GM19238 (cell line): ENCODE results near the gene XPO6.
"Not testable (repeated sequence)": the region's sequence is repeated elsewhere in the genome, so short reads cannot be mapped to it uniquely, and the experiment has no call there.

ENCODE experiments used
- DNase-seq: peaks from one replicate; pipeline ENCODE4 v3.0.0; 2011; ENCODE audit warnings: low spot score; ENCODE audit not compliant: insufficient read length

Gene XPO6, protein sequence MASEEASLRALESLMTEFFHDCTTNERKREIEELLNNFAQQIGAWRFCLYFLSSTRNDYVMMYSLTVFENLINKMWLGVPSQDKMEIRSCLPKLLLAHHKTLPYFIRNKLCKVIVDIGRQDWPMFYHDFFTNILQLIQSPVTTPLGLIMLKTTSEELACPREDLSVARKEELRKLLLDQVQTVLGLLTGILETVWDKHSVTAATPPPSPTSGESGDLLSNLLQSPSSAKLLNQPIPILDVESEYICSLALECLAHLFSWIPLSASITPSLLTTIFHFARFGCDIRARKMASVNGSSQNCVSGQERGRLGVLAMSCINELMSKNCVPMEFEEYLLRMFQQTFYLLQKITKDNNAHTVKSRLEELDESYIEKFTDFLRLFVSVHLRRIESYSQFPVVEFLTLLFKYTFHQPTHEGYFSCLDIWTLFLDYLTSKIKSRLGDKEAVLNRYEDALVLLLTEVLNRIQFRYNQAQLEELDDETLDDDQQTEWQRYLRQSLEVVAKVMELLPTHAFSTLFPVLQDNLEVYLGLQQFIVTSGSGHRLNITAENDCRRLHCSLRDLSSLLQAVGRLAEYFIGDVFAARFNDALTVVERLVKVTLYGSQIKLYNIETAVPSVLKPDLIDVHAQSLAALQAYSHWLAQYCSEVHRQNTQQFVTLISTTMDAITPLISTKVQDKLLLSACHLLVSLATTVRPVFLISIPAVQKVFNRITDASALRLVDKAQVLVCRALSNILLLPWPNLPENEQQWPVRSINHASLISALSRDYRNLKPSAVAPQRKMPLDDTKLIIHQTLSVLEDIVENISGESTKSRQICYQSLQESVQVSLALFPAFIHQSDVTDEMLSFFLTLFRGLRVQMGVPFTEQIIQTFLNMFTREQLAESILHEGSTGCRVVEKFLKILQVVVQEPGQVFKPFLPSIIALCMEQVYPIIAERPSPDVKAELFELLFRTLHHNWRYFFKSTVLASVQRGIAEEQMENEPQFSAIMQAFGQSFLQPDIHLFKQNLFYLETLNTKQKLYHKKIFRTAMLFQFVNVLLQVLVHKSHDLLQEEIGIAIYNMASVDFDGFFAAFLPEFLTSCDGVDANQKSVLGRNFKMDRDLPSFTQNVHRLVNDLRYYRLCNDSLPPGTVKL

DNA sequence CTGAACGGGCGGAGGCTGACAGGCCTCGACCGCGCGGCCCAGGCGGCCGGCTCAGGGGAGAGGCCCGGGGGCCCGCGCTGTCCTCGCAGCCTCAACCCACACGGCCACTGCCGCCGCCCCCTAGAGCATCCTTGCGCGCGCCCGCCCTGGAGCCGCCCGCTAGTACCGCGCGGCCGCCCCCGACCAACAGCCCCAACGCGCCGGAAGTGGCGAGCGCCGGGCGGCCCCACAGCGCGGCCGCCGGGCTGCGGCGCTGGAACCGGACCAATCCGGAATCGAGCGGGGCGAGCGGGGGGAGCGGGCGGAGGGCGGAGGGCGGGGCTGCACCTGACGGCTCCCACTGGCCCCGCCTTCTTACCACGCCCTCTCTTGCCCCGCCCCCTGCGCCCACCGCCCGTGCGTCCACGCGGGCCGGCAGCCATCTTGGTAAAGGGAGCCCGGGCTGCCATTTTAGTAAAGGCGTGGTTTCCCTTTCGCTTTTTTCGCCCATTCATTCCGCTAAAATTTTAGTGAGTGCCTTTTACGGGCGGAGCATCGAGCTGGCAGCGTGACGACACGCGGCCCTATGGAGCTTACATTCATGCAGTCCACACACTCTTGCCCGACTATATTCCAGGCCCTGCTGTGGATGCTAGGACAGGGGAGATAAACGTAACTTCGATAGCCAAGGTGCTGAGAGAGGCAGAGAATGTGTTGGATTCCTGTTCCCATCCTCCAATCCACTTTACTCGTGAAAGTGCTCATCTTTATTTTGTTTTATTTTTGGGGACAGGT lies at the start of gene XPO6:
TSS of gene XPO6 (minus strand) at position 208 of the 774 bp plus-strand sequence. CDS start 597 bp downstream, outside the sequence.
- peak; percentile 87 for DNase-seq

DNA sequence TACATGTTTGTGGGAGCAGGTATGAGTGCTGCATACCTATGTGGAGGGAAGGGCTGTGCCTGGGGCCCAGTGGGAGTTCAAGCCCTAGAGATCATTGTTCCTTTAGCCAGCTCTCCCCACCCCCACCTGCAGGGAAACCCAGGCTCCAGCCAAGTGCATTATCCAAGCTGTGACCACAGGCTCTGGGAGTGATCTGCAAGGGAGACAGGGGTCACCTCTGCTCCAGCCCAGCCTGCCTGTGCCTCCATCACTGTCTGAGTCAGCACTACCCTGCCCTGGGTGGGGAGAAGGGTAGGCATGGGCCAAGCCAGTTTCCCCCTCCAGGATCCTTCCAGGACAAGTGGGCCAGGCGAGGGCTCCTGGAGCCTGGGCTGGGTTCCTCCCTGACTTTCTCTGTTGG lies 48.4 kb upstream of the XPO6 start:
- no peak for DNase-seq

DNA sequence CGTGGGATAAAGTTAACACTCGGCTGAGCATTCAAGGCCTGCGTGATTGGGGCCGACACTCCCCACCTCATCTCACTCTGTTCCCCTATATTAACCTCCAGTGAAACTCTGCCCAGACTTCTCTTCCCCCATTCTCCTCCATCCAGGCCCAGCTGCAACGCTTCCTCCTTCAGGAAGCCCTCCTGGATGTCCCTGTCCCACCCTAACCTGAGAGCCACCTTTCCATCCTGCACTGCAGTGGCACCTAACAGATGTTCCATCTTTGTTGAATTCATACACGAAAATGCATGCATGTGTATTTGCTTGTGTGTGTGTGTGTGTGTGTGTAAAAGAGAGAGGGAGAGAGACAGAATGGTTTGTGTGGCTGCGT lies 48.0 kb upstream of the XPO6 start:
- no peak for DNase-seq

DNA sequence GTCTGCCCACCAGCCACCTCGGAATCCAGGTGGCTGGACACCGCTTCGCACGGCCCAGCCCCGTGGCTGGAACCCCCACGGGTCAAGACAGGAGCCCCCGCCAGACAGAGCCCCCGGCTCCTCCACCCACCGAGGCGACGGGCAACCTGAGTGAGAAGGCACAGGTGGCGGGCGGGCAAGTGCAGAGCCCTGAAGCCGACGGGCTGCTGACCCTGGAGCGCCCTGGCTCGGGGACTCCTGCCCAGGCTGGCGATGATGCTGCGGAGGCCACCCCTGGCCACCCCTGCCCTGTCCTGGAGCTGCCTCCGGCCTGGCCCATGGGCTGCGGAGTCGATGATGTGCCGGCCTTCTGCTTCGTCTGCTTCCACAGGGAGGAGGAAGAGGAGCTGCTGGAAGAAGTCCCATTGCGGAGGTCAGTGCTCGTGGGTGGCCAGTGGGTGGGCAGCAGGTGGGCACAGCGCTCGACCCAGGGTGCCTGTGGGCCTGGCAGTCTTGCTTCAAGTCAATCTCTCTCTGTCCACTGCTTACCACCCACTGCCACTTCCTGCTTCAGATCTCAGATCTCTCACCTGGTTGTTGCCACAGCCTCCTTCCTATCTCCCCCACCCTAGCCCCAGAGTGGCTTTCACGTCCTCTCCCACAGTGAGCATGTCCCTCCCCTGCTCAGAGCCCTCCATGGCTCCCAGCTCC lies 47.5 kb upstream of the XPO6 start:
- no peak for DNase-seq

DNA sequence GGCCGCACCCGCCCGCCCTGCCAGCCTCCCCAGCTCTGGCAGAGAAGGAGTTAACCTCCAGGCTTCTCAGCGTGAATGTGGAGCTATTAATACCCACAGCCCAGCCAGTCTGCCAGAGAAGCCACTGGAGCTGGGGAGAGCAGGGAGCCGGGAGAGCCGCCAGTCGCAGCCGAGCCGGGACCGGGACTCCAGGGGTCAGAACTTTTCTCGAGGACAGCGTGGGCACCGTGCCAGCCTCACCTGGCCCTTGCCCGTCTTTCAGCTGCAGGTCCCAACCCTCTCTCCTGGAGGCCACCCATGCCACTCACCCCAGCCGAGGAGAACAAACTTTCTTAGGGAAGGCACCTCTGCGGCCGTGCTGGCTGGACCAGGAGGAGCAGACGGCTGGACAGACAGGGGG lies 46.8 kb upstream of the XPO6 start:
- DNase-seq = no peak

DNA sequence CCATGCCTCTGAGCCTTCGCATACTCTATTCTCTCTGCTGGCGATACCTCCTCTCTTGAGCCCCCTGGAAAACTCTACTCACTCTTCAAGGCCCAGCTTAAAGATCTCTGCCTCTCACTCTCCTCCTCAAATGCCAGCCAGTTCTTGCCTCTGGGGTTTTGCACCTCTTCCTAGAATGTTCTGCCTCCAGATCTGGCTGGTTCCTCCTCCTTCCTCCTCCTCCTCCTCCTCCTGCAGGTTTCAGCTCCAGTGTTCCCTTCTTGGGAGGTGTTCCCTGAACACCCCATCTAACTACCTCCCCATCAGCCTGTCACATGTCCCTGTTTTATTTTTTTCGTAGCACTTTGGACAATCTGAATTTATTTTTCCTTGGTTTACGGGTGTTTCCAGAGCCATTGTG lies 45.5 kb upstream of the XPO6 start:
- no peak for DNase-seq

DNA sequence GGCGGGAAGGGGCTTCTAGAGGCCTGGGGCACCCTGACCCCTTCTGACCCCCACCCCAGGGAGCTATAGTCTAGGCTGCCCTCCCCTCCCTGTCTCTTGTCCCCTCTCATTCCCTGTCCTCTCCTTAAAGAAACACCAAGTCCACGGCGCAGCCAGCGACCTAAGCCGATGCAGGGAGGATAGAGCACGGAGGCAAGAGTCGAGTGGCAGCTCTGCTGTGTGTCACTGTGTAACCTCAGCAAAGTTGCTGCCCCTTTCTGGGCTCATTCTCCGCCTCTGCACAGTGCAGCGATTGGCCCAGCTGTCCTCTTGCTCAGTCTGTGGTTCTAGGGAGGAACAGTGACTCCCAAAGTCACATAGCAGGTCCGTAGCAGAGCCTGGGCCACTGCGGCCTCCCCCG lies 44.1 kb upstream of the XPO6 start:
- no peak for DNase-seq

DNA sequence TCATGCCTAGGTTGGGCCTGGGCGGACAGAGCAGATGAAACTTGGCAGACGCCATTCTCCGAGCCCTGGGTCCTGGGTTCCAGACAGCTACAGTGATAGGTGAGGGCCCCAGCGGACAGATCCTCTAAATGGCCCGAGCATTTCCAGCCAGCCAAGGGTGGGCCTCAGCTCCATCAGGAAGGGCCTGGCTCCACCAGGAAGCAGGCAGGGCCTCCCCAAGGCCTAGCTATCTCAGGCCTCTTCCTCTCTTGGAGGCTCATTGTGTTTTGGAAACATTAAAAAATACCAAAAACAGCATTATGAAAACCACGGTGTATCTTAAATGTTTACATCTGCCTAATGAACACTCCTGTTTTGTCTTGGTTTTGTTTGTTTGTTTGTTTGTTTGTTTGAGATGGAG lies 42.4 kb upstream of the XPO6 start:
- DNase-seq = no peak

DNA sequence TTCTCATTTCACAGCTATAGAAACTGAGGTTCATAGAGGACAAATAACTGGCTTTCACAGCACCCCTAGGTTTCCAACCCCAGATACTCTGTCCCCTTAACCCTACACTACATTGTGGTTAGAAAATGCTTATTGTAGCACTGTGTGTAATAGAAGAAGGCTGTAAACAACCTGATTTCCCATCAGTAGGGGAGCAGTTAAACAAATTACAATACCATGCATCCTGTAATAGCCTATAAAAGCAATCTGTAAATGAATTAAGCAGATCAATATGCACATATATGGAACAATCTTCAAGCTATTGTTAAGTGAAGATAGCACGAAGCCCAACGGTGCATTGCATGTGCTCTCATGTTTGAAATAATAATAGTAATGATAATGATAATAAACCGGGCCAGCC lies 39.2 kb upstream of the XPO6 start:
- no peak for DNase-seq

DNA sequence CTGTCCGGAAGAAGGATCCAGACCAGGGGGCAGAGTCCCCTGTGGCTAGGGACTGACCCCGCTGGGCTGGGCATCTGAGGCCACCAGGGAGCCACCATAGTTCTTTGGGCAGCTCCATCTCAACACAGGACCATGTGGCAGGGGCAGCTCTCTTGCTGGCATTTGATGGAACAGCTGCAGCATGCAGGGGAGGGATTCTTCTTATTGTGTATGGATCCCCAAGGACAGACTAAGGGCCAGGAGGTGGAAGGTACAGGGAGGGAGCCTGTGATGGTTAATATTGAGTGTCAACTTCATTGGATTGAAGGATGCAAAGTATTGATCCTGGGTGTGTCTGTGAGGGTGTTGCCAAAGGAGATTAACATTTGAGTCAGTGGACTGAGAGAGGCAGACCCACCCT lies 37.7 kb upstream of the XPO6 start:
- not testable (repeated sequence) for DNase-seq

DNA sequence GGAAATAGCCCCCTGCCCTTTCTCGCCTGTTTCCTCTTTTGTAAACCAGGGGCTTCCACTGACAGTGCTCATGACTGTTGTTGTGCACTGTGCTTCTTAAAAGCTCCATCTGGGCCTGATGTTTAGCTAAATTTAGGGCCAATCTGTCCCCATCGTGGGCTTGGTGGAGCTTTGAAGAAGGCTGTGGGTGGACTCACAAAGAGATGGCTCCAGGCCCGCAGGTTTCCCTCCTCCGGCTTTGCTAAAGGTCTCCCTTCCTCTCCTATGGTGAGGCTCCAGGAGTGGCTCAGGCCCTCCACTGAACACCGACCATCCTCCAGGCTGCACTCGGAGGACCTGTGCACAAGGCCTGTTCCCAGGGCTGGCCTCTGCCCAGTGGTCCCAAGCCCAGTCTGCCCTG lies 30.2 kb upstream of the XPO6 start:
- DNase-seq = no peak

DNA sequence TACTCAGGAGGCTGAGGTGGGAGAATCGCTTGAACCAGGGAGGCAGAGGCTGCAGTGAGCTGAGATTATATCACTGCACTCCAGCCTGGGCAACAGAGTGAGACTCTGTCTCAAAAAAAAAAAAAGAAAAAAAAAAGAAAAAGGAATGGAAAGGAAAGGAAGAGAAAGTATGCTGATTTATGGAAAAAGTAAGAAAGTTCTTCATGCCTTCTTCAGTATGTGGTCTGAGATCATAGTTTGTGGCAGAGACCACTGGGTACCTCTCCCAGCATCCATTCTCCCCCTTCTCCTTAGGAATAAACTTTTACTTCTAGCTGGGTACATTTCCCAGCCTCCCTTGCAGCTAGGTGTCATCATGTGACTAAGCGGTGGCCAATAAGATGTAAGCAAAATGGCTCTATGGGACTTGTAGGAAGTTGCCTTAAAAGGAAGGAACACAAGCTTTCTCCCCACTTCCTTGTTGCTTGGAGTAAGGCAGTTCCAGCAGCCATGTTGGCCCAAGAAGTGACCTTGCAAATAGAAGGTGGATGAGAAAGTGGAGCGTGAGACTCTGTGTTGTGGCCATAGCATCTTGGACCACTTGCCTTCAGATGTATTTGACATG lies 26.1 kb upstream of the XPO6 start:
- no peak for DNase-seq

DNA sequence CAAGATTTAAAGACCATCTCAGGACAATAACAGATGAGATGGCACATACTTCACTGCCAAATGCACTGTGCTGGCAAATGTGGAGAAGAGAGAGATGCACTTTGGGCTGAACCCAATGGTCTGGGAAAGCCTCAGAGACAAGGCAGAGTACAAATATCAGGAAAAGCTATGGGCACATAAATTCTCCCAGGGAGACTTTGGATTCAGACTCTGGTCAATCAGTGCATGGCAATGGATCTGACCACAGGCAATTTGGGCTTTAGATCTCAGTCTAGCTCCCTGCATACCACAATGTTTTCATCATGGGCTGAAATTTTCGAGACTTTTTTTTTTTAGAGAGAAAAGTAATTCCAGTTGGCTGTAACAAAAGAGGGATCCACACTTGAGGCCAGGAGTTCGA lies 20.0 kb upstream of the XPO6 start:
- DNase-seq = no peak

DNA sequence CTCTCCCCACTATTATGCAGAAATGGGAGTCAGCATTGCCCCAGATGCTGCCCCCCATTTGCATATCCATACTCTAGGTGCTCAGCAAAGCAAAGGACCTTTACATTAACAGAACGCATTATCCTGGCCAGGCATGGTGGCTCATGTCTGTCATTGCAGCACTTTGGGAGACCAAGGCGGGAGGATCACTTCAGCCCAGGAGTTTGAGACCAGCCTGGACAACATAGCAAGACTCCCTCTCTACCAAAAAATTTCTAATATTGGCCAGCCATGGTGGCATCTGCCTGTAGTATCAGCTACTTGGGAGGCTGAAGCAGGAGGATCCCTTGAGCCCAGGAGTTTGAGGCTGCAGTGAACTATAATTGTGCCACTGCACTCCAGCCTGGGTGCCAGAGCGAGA lies 12.1 kb upstream of the XPO6 start:
- DNase-seq = not testable (repeated sequence)

DNA sequence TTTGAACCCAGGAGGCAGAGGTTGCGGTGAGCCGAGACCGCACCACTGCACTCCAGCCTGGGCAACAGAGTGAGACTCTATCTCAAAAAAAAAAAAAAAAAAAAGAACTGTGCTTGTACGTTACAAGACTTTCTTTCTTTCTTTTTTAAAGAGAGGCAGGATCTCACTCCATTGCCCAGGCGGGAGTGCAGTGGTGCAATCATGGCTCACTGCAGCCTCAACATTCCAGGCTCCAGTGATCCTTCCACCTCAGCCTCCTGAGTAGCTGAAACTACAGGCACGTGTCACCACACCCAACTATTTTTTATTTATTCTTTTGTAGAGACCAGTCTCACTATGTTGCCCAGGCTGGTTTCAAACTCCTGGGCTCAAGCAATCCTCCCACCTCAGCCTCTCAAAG lies 8.0 kb upstream of the XPO6 start:
- DNase-seq = not testable (repeated sequence)

DNA sequence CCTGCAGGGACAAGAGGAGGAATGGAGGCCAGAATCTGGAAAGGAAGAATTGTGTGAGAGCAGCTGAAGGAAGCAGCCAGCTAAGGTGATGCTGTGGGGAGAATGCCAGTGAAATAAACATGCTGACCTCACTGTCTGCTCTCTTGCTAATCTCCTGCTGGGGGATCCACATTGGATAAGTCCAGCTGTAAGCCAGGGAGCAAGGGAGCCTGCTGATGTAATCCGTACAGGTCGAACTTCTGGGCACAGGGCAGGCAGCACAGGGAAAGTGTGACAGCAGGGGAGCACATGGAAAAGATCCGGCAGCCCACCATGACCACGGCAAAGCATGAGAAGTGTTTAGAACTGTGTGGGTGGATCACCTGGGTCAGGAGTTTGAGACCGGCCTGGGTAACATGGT lies 7.5 kb upstream of the XPO6 start:
- no peak for DNase-seq

DNA sequence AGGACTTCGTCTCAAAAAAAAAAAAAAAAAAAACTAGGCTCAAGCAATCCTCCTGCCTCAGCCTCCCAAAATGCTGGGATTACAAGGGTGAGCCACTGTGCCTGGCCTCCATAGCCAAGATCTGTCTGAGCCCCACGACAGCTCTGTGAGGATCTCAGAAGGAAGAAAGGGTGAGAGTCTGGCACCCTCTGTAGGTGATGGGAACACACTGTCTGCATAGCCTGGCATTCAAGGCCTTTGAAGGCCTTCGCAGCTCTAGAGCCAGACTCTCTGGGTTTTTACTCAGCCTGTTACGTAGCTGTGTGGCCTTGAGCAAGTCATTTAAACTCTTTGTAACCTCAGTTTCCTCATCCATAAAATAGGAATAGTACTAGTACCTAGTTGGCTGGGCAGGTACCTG lies 6.3 kb upstream of the XPO6 start:
- DNase-seq = no peak

DNA sequence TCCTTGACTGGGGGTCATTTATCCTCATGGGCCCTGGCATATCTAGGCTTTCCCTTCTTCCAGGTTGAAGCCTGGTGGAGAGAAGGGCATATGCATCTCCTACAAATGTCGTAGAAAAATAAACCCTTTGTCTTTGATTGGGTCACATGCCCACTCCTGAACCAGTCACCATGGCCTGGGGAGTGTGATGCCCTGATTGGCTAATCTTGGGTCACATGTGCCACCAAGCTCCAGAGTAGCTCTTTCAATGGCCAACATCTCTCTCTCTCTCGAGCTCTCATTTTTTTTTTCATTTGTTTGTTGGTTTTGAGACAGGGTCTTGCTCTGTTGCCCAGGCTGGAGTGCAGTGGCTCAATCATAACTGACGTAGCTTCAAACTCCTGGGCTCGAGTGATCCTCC lies 5.6 kb upstream of the XPO6 start:
- no peak for DNase-seq

DNA sequence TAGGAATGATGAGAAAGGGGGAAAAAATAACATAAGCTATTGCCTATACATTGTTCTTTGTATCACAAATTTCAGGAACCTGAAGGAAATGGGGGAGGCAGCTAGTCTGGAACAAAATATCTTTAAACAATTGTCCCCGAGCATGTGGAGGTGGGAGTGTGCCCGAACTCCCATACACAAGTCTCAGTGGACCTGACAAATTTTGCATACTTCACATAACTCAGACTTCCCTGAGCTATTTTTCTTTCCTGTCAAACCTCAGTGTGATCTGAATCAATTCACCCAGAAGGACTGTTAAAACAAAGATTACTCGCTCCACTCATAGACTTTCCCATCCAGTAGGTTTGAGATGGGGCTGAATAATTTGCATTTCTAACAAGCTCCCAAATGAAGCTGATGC lies 1.6 kb upstream of the XPO6 start:
- DNase-seq = no peak

DNA sequence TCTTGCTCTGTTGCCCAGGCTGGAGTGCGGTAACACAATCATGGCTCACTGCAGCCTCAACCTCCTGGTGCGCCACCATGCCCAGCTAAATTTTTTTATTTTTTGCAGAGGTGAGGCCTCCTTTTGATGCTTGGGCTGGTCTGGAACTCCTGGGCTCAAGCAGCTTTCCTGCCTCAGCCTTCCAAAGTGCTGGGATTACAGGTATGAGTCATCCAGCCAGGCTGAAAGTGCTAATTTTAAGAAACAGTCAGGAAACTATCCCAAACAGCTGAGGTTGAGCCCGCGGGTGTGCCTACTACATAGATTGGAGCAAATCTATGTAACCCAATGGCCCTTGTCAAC lies 738 bp upstream of the XPO6 start:
- DNase-seq = no peak
